ENCODE data around the gene ALS2CL.

Gene ALS2CL

DNA sequence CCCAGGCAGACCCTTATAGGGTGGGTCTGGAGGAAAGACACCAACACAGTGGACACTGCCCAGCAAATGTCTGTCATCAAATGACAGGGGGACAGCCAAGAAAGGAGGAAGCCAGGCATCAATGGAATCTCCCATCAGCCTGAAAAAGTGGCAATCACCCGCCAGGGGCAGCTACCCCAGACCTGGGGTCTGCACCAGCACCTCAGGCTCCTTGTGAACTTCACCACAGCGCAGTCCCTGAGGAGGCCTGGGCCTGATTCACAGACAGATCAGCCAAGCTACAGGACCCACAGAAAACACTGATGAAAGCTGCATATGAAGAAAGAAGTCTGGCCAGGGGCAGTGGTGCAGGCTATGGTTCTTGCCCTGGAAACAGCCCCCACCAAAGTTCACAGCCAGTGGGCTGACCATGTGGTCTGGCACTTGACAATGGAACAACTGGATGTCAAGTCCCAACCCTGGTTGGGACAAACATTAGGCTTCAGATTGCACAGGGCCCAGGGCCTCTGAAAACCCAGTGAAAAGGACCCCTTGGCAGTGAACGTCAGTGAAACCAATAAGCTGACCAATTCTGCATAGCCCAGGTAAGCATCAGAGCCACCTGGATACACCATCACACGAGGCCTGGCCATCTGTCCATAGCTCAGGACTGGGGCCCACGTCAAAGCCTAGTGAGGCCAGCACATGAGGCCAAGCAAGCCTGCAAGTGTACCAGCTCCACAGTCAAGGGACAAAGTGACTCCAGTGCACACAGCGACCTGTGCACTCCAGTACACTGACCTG lies 29.1 kb downstream of the ALS2CL start:
- no peak for DNase-seq (ENCODE audit: low read depth)

DNA sequence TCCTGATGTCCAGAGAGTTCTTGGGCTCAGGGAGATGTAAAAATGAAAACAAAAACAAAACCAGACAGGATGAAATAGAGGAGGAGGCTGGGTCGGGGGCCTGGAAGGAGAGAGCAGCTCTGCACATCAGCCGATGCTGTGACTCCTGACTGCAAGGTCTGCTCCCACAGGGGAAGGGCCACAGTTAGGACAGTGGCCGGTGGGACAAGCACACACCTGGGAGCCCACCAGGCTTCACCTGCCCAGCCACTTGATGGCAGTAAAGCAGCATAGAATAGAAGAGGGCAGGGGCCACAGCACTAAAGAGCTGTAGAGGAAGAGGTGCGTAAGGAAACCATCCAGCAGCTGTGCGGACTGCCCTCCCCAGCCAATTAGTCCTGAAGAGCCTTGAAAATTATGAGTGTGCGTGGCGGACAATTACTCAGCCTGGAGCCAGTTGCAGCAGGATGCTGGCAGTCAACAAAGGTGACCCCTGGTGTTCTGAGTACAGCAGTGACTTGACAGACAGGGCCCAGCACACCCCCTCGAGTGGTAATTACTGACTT lies 29.8 kb downstream of the ALS2CL start:
- no peak for DNase-seq (ENCODE audit: low read depth)

DNA sequence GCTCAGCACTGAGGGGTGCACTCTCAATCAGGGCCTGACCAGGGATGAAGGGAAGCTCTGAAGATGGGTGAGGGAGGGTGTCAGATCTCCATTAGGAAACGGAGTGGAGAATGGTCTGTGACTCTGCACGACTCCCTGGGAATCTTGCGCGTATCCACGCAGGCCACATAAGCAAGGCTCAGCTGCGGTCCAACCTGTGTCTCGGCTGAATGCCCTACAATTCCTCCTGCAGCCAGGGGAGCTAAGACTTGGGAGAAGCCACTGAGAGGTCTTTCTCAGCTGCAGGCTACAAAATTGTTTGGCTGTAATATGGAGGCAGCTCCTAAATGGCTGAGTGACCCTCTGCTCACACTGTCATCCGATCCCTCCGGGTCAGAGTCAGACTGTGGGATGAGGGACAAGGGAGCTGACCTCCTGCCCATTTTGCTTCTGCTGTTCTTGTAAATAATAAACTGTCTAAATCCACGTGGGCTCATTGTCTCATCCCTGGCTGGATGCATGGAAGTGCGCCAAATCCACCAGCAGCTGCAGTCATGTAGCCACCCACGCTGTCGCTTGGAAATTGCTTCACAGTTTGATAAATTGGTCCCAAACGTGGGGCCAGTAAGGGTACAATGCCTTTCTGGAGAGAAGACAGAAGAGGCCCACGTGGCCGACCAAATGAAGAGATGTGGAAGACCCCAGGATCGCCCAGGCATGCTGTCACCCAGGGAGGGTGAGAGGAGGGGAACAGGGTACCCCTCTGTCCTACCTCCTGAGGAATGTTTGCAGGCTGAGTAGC lies 30.5 kb downstream of the ALS2CL start:
- no peak for DNase-seq (ENCODE audit: low read depth)

DNA sequence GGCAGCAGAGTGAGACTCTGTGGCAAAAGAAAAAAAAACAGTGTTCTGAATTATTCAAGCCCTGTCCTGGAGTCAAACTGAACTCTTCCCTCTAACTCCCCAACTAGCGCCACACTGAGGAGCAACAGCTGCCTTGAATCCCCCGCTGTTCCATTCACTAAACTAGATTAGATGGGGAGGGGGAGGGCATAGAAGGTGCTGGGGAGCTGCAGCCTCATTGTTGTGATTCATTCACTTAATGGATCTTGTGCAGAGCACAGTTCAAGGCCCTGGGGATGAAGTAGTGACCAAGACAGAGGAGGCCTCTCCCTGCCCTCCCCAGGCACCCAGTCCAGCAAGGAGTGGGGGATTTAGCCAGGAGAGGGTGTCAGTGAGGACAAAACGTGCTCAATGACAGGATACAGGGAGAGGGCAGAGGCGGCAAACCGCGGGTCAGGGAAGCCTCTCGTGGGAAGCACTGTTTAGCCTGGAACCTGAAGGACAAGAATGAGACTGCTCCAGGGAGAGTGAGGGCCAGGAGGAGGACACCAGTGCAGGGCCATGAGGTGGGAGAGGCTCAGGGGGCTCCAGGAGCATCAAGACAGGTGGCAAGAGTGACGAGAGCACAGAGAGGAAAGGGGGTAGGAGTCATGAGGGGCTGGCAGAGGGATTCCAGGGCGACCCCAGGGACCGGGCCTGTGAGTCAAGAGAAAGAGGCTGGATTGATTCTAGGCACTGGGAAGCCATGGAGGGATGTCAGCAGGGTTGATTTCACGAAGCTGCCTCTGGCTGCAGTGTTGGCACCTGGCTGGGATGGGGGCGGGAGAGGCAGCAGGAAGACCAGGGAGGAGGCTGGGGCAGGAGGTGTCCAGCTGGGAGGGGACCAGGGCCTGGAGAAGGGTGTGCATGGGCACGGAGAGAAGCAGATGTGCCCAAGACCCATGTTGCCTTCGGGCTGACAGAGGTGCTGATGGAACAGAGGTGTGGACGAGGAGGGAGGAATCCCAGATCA lies 31.4 kb downstream of the ALS2CL start:
- DNase-seq (ENCODE audit: low read depth): no peak

DNA sequence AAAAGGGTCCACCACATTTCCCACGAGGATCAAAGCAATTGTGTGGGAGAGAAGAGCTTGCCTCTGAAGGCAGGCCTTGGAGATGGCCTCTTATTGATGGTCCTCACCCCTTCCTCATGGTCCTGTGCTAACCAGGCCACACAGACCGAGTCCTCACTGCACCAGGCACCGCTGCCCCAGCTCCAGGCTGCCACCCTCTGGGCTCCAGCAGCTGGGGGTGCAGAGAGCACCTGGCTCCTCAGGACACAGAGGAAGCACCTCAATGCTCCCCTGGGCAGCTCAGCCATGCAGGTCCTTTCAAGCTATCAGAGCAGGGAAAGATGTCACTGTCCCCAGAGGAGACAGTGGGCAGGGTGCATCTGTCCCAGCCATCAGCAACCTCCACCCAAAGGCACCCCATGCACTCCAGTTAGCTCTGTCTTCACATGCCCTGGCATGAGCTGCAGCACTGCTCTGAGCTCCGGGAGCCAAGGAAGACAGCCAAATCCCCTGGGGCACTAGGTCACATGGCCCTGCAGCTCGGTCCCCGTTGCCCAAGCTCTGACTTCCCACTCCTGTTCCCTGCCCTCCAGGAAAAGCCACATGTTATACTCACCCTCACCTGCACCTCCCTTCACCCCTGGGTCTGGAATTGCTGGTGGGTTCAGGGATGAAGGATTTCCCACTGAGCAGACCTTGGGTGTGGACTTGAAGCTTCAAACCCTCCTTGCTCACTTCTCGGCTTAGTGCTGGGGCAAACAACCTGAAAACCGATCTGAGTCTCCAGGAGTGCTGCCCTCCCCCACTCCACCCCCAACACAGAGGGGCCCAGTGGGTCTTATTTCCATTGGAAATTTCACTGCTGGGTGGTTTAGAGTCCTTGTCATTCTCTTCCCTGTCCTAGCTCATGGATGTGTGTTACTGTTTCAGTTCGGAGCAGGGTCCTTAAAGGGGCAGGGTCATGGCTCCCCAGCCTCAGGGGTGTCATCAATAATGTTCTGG lies 32.6 kb downstream of the ALS2CL start:
- DNase-seq (ENCODE audit: low read depth): no peak

DNA sequence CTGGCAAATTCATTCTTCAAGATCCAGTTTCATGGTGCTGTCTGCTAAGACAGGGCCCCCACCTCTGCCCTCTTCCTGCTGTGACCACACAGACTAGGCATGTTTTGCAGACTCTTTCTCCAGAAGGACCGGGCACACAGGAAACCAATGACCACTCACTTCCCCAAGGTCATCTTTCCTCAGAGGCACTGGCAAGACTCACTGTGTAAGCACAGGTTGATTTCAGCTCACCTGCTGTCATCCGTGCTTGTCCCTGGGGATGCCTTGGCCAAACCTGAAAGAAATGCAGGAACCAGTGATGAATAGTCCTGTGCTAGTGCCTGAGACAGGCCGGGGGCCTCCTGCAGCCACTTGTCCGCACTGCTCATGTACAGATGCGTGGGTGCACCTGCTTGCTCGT lies 33.5 kb downstream of the ALS2CL start:
- no peak for DNase-seq (ENCODE audit: low read depth)

DNA sequence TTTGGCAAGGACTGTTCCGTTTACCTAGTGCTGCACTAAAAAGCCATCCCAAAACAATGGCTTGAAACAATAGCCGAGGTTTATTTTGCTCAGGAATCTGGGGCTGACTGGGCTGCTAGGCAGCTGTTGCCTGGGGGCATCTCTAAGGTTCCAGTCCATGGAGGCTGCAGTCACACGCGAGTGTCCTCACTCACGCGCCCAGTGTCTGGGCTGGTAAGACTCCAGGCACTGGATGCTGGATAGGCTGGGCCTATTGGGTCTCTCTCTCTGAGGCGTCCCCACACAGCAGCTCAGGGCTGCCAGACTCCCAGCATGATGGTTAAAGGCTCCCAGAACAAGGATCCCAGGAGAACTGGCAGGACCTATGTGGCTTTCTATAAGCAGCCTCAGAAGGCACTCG lies 34.2 kb downstream of the ALS2CL start:
- DNase-seq (ENCODE audit: low read depth): no peak

DNA sequence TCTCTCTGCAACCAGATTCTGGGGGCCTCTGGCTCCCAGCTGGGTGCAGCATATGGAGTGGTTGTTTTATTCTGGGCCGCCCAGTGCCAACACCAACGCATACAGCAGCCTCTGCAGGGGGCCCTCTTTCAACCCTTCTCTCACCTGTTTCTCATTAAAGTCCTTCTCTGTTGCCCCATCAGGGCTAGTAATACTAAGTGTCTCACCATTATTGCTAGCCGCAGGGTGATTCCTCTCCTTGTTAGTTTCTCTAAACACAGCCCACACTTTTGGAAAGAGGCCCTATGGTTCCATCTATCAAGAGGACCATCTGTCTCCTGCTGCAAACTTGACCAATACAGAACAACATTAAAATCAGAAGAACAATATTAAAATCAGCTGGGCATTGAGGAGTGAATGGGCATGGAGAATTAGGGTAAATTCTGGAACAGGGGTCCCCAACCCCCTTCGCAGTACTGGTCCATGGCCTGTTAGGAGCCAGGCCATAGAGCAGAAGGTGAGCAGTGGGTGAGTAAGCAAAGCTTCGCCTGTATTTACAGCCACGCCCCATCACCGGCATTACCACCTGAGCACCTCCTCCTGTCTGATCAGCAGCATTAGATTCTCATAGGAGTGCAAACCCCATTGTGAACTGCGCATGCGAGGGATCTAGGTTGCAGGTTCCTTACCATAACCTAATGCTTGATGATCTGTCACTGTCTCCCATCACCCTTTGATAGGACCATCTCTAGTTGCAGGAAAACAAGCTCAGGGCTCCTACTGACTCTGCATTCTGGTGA lies 36.5 kb downstream of the ALS2CL start:
- no peak for DNase-seq (ENCODE audit: low read depth)

DNA sequence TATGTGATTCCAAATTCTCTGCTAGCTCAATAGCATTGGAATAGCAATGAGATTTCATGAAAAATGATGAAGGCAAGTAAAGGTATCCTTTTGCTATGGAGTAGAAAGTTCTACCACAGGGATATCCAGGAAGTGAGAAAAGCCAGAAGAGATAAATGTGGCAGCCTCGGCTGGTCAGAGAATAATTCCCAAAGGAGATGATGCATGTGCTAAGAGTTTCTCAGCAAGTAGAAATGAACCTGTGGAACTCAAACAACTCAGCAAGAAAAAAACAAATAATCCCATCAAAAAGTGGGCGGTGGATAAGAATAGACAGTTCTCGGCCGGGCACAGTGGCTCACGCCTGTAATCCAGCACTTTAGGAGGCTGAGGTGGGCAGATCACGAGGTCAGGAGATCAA lies 38.2 kb downstream of the ALS2CL start:
- DNase-seq (ENCODE audit: low read depth): no peak

DNA sequence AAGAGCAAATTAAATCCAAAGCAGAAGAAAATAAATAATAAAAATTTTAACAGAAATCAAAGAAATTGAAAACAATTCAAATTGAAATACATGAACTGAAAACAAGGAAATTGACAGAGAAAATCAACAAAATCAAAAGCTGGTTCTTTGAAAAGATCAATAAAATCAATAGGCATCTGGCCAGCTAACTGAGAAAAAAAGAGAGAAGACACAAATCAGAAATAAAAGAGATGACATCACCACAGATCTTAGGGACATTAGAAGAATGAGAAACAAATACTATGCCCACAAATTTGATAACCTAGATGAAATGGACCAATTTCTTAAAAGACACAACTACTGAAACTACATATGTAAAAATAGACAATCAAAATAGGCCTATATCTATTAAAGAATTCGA lies 42.4 kb downstream of the ALS2CL start:
- no peak for DNase-seq (ENCODE audit: low read depth)

DNA sequence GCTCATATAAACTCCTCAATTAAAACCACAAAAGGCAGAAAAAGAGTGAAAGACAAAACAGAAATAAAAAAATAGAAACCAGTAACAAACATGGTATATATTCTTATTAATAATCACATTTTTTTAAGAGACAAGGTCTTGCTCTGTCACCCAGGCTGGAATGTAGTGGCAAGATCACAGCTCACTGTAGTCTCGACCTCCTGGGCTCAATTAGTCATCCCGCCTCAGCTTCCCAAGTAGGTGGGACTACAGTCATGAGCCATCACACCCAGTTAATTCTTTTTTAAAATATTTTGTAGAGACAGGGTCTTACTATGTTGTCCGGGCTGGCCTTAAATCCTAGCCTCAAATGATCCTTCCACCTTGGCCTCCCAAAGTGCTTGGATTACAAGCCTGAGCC lies 44.0 kb downstream of the ALS2CL start:
- DNase-seq (ENCODE audit: low read depth): no peak

DNA sequence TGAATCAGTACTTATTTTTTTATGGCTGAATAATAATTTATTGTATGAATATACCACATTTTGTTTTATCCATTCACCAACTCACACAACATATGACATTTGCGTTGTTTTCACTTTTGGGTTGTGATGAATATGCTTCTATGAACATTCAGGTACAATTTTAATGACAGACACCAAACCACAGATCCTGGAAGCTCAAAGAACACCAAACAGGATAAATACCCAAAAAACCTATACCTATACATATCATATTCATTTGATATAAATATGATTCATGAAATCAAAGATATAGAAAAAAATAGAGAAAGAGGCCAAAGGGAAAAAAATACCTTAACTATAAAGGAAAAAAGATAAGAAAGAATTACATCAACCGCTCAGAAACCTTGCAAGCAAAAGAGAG lies 45.4 kb downstream of the ALS2CL start:
- no peak for DNase-seq (ENCODE audit: low read depth)

DNA sequence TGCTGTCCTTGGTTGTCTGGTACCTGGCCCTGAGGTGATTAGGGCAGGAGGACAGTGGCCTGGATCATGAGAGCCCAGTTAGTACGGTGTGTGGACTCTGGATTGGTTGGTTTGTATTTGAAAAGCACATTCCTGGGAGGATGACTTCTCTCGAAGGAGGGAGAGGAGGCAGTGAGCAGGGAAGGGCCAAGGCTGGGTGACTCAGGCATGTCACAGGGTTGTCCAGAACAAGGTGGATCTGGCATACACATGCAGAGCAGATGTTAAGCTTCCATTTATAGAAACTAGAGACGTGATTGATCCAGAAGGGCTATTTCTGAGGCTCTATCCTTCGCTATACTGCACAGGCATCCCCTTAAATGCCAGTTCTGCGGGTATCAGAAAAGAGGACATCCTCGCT lies 46.8 kb downstream of the ALS2CL start:
- DNase-seq (ENCODE audit: low read depth): no peak

DNA sequence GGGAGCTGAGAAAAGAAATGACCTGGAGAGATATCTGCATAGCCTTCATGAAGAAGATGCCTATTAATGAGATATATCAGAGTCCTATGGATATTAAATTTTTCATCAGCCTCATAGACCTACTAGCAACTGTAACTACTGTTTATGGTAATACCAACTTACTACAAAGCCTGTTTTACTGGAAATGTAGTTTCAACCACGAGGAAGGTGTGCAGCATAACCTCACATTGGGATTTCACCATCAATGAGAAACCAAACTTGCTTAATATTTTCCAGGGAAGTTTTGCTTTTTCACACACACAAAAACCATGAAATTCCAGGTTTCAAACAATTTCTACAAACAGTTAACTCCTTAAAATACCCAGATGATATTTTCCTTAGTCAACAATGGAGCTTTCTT lies 49.8 kb downstream of the ALS2CL start:
- DNase-seq (ENCODE audit: low read depth): no peak

DNA sequence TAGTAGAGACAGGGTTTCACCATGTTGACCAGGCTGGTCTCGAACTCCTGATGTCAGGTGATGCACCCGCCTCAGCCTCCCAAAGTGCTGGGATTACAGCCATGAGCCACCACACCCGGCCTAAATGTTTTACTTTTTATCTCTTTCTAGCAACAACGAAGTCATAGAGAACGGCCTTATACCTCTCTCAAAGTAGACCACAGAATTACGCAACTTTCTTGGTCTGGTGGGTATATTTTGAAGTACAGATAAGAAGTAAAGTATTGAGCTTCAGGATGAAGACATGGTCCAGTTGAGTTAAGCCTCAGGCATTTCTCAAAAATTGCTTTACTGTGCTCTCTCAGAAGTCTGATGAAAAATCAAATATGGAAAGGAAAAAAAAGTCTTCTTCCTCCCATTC lies 50.5 kb downstream of the ALS2CL start:
- DNase-seq (ENCODE audit: low read depth): no peak

DNA sequence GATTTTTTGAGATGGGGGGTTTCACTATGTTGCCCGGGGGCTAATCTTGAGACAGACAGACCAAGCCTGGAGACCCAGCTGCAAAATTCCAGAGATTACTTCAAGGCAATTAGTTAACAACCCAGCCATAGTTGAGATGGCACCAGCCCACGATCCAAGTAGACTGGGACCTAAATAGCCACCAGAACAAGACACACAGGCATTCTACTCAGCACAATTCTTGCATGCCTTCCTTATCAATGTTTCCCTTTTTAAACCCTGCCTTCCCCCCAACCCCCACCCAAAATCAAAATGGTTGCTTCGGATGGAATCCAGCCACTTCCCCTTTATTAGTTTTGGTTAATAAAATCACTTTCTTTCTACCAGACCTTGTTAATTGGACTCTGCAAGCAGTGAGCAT lies 52.6 kb downstream of the ALS2CL start:
- DNase-seq (ENCODE audit: low read depth): no peak

DNA sequence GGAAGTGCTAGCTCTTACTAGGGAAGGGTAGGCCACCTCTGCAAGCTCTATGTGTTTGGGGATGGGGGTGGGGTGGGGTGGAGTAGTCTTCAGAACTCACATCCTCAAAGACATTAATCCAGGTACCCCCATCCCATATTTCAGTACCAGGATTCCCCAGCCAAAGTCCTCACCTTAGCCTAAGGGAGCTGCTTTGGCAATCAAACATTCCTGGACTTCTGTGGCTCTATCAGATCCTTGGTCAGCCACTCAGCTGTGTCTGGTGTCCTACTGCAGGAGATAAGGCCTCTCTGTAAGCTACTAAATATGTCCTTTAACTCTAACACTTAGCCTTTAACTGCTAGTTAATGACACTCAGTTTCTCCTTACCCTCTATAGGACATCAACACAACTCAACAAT lies 54.3 kb downstream of the ALS2CL start:
- DNase-seq (ENCODE audit: low read depth): no peak

DNA sequence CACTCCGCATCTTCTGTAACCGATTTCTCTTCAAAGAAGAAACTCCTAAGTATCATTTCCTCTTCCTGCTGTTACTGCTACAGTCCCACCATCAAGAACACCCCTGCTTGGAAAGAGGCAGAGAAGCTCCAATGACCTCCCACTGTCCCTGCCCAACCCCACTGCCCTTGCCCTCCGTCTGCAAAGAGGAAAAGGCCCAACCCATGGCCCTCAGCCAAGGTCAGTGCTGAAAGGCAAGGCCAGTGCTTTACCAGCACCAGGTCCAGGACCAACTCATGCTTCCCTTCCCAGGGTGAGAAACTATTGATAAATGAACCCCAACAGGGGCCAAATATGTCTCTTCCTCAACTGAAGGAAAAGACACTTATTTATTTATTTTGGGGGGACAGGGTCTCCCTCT lies 58.6 kb downstream of the ALS2CL start:
- DNase-seq (ENCODE audit: low read depth): no peak

DNA sequence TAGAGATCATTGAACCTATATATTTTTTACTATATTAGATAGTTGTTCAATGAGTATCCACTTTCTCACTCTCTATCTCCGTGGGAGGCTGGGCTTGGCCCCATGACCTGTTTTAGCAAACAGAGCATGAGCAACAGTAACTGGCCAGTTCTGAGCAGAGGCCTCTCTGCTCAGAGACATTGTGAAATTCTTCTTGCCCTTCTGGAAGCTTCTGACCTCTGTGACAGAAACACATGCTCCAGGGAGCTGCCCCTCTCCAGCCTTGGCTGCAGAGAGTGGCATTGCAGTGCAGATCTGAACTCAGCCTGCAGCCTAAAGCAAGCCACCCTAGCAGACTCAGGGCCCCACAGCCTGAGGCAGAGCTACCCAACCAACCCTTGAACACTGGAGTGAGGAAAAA lies 60.7 kb downstream of the ALS2CL start:
- DNase-seq (ENCODE audit: low read depth): no peak
